ENCODE data around the gene VEPH1.

VEPH1 gene

DNA sequence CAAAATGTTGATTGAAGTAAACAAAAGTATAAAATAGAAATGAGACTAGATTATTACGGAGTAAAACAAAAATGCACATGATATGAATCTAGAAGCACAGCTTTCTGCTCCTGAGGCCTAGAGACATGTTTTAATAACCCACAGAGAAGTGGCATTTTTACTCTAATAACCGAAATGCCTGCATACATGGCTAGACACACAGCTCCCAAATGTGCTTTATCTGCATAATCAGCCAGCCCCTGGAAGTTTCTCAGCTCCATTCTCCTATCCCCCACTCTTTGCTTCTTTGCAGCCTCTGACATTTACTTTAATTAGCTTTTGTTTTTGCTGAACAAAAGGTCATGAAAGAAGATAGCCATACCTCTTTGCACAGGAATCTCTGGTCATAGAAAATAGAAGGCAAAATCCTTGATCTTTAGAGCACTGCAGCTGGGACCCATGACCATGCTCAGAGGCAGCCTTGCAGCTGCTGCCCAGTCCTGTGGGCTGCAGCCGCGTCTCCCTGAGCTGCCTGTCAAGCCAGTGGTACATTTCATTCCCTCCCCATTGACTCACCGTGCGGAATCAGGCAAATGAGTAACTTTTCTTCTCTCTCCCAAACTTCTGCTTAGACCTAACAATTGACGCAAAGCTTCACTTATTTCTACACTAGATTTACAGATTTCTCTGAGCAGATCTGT, at the start of gene VEPH1:
Gene VEPH1 (minus strand): TSS at position 501 of the 680 bp plus-strand sequence. CDS start 8,067 bp downstream, outside the sequence.
- DNase-seq (ENCODE audit: low spot score), result no peak

GRCh38 chr3:157551961-157552360, 48.7 kb upstream of the VEPH1 start:
- no peak for DNase-seq (ENCODE audit: low spot score)

DNA sequence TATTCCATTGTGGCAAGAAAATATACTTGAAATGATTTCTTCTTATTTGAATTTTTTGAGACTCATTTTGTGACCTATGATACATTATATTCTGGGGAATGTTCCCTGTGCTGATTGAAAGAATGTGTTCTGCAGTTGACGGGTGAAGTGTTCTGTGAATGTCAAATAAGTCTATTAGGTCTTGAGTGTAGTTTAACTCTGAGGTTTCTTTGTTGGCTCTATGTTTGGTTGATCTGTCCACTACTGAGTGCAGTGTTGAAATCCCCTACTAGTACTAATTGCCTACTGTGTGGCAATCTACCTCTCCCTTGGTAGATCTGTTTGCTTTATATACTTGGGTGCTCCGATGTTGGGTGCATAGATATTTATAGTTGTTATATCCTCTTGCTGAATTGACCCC, 46.3 kb upstream of the VEPH1 start:
- DNase-seq (ENCODE audit: low spot score), result no peak

GRCh38 chr3:157544501-157545130, 41.4 kb upstream of the VEPH1 start:
- no peak for DNase-seq (ENCODE audit: low spot score)

GRCh38 chr3:157543501-157544035, 40.4 kb upstream of the VEPH1 start:
- DNase-seq (ENCODE audit: low spot score), result no peak

- DNase-seq (ENCODE audit: low spot score), result no peak
Observed at GRCh38 chr3:157542711-157543500, 39.7 kb upstream of the VEPH1 start.

DNA sequence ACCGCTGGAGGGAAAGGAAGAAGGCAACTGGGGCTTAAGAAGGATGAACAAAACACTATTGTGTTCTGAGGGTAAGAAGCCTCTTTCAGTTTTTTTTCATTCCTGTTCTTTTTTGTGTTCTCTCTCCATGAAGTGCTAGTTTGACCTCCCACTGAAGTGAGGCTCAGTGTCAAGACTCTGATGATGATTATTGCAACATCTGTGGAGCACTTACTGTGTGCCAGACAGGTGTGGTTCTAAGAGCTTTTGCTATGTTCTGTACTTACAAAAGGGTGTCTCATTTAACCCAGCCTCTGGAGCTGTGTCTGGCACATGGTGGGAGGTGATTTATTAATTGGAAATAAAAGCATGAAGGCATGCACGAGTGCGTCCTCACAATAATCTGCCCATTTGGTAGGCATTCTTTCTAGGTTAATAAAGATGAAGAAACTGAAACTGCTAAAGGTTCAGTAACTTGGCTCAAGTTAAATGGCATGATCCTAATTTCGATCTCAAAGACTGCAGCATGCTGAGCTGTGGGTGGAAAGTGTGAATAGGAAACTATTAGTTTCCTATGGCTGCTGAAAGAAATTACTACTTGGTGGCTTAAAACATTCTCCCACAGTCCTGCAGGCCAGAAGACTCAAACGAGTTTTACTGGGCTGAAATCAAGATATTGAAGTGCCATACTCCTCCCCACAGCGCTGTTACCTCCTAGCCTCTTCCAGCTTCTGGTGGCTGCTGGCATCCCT, 38.5 kb upstream of the VEPH1 start:
- DNase-seq (ENCODE audit: low spot score), result no peak

DNA sequence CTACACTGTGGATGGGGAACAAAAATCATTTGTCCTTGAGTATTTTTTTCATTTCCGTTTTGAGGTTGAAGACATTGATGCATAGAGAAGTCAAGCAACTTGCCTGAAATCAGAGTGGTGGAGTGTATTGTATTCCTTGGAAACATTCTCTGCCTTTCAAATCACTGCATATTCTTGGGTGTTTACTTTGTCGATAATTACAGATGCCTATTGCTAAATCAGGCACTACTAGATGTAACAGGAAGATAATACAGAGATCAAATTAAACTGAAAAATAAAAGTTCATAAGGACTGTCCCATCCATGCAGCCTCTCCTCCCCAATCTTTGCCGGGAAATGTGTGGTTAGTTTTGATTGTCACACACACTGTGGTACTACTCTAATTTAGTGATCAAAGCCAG, 37.4 kb upstream of the VEPH1 start:
- DNase-seq (ENCODE audit: low spot score), result no peak

- no peak for DNase-seq (ENCODE audit: low spot score)
Observed at GRCh38 chr3:157535667-157536066, 32.5 kb upstream of the VEPH1 start.

- no peak for DNase-seq (ENCODE audit: low spot score)
Observed at GRCh38 chr3:157534725-157535161, 31.5 kb upstream of the VEPH1 start.

DNA sequence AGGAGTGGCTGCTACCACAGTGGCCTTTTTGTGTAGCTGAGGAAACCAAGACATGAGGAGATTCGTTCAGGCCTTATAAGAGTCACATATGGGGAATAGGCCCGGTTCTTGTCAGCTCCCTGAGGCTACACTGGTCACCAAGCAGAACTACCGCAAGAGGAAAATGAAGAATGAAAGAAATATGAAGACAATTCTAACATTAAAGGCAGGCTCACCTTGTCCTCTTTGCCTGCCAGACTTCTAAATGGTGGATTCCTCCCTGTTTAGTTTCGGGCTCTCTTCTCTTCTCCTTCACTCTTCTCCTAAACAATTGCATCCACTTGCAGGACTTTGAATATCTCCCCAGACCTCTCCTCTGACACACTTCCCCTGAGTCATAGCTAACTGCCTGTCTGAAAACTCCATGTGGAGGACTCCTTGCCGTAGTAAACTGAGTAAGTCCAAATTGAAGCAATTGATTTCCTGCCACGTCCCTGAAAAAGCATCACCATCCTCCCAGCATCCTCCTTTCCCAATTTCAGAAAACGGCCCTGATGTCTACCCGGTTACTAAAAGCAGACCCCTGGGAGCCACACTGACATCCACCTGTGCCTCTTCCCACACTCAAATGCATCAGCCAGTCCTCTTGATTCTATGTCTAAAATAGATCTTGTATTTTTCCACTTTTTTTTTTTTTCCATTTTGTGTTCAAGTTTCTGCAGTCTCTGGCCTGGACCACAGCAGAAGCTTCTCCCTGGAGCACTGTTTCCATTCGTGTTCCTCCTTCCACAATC, 30.3 kb upstream of the VEPH1 start:
- DNase-seq (ENCODE audit: low spot score), result no peak

DNA sequence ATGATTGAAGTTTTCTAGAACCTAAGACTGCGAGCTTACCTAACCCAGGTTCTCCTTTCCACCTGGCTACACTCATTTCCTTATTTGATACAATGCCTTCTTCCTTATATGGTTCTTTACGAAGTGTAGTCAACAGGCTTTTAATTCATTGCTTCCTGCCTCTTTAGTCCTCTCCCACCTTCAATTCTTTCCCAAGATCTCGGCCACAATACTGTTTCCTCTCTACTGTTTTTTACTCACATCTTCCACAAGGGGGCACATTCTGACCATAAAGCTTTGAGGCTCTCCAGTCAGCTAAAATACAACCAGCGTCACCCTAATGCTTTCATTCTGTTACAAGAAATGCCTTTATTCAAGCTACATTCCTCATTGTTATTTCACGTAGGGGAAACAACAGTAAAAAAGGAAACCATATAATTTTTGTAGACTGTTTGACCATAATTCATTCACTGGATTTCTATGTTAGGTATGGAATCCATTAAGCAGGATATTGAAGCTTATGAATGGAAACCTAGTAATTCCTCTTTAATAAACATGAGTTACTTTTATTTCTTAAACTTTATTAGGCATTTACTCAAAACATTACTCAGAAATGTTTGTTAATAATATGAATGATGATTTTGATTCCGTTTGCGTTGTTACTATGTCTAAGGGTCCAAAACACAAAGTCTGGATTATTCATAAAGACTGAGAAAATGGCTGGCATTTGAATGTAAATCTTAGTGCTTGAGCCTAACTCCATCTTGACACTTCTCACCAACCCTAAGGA, 29.5 kb upstream of the VEPH1 start:
- peak; percentile 90 for DNase-seq (ENCODE audit: low spot score)

- DNase-seq (ENCODE audit: low spot score), result no peak
Observed at GRCh38 chr3:157531771-157532170, 28.6 kb upstream of the VEPH1 start.

GRCh38 chr3:157531301-157531660, 28.1 kb upstream of the VEPH1 start:
- no peak for DNase-seq (ENCODE audit: low spot score)

GRCh38 chr3:157530637-157531300, 27.6 kb upstream of the VEPH1 start:
- DNase-seq (ENCODE audit: low spot score), result no peak

DNA sequence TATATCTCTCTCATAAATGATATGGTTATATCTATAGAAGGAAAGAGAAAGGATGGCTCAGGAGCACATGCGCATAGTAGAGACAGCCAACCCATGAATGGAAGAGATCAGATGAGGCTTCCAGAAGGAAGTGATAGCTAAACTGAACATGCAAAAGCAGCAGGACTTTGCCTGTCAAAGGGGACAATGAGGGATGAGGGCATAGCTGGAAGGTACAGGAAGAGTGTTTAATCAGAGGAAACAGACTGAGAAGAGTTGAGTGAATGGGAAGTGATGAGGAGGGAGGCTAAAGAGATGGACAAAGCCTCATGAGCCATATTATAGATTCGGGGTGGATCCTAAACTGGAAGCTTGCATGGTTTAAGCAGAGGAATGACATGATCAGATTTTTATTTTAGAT, 26.5 kb upstream of the VEPH1 start:
- no peak for DNase-seq (ENCODE audit: low spot score)

DNA sequence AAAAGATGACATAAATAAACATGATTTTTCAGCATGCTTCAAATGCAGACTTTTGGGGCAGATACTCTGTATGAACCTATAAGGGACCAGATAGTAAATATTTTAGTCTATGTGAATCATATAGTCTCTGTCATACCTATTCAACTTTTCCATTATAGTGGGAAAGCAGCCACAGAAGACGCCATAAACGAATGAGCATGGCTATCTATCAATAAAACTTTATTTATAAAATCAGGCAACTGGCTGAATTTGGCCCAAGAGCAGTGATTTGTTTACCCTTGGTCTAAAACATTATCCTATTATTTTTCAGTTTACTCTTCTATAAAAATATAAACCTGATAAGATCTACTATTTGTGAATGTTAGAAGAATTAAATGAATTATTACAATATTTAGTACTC, 25.9 kb upstream of the VEPH1 start:
- no peak for DNase-seq (ENCODE audit: low spot score)

DNA sequence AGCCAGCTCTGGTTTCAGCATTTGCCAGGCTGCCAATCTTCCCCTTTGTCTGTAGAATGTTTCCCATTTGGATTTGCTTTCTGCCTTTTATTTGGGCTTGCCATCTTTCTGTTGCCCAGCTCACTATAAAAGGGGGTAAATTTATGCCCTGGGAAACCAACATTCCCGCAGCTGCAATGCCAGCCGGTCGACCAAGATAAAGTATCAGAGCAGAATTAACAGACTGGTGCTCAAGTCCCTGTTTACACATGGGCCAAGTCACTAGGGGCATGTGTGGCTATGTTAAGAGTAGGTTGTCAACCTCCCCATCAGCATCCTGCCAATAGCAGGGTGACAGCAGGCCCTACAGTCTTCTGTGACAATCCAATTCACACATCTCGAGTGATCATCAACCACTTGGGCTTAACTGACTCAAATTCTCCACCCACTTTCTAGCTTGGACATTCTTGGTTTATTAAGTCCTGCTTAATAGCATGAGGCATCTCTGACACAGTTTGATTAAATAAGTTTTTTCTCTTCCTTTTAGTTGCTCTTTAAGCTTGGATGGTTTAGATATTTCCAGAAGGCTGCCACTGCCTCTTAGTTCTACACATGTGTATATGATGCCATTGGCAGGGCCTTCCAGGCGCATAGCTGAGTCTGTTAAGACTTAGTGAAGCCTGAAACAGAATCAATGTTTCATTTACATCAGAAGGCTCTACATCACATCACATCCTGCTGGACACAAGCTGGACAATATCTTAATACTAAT, 24.1 kb upstream of the VEPH1 start:
- DNase-seq (ENCODE audit: low spot score), result no peak

- DNase-seq (ENCODE audit: low spot score), result no peak
Observed at GRCh38 chr3:157526036-157526435, 22.8 kb upstream of the VEPH1 start.

All from NAMALWA (cell line).